Measurements from ENCODE around the gene VASH2.

Gene VASH2

DNA sequence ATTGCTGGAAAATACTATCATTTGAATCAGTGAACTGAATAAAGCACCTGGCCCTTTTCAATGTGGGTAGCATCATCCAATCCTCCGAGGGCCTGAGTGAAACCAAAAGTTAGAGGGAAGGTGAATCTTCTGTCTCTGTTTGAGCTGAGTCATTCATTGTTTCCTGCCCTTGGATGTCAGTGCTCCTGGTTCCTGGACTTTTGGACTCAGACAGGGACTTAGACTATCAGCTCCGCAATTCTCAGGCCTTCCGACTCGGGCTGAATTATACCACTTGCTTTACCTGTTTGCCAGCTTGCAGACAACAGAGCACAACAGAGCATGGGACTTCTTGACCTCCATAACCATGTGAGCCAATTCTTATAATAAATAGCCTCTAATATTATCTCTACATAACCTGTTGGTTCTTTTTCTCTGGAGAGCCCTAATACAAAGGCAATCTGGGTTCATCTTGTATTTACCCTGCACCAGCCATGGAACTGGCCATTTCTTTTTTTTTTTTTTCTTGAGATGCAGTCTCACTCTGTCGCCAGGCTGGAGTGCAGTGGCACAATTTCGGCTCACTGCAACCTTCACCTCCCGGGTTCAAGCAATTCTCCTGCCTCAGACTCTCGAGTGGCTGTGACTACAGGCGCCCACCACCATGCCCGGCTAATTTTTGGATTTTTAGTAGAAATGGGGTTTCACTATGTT is 19.2 kb upstream of the VASH2 start:
- no peak for DNase-seq (ENCODE audit: low read depth, low spot score)

DNA sequence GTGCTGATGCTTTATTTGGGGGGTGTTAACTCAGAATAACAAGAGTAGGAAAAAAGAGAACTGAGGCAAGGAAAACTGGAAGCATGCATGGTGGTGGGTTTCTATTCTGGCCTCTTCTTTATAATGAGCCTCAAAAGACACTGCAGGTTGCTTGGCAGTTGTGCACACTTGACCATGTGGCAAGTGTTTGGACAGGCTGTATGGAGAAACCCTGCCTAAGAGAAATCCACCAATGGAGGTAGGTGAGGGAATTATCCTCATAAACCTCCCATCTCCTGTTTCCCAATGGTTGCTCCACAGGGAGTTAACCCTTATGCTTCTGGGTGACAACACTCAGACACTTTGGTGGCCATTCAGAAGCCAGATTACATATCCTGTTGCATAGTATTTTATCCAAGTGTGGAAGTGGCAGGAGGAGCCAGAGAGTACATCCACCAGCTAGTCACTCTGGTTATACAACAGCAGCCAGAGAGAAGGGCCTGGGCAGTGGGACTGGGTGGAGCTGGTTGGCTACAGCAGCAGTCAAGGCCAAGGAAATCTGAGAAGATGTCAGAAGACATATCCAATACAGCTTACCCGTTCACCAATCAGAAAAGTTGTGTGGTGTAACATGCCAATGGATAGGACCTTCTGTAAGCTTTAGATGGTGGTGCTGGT is 16.4 kb upstream of the VASH2 start:
- DNase-seq (ENCODE audit: low read depth, low spot score), result no peak

DNA sequence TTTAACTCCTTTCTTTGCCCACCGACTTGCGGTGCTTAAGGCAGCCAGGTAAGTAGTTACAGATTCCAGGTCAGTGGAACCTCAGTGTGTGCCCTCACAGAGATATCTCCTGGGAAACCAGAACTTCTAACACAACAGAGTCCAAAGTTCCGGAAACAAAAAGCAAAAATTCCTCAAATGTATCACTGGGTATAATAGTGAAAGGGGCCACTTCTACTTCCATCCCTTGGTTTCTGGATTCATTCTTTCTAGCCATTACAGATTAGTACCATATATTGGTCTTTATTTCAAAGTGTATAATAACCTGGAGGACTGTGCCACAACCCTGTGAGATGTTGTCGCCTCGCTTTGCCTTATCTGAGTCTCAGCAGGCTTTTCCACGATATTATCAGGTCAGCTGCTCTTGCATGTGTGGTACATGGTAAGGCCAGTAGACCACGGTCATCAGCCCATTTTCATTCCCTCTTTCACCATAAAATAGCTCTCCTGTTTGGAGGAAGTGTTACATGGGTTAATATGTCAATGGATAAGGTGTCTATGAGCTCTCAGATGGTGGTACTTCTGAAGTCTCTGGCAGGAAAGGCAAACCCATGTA is 14.9 kb upstream of the VASH2 start:
- no peak for DNase-seq (ENCODE audit: low read depth, low spot score)

DNA sequence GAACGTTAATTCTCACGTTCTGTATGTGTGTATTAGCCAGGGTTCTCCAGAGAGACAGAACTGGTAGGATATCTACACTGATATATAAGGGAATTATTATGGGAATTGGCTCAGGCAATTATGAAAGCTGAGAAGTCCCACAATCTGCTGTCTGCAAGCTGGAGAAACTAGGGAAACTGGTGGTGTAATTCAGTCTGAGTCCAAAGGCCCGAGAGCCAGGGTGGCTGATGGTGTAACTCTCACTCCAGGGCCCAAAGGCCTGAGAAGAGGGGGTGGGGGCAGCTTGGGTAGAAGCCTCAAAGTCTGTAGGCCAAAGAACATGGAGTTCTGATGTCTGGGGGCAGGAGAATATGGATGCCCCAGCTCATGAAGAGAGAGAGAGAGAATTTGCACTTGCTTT is 13.3 kb upstream of the VASH2 start:
- DNase-seq (ENCODE audit: low read depth, low spot score), result no peak

DNA sequence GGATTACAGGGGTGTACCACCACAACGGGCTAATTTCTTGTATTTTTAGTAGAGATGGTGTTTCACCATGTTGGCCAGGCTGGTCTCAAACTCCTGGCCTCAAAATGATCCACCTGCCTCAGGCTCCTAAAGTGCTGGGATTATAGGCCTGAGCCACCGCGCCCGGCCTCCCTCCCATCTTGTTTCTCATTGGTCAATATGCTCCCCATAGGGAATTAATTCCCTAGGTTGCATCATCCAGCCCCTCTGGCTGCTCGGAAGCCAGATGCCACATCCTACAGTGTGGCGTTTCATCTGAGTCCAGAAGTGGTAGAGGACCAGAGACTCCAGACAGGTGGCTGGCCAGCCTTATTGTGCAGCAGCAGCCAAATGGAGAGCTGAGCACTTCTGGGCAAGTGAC is 11.5 kb upstream of the VASH2 start:
- DNase-seq (ENCODE audit: low read depth, low spot score), result no peak

DNA sequence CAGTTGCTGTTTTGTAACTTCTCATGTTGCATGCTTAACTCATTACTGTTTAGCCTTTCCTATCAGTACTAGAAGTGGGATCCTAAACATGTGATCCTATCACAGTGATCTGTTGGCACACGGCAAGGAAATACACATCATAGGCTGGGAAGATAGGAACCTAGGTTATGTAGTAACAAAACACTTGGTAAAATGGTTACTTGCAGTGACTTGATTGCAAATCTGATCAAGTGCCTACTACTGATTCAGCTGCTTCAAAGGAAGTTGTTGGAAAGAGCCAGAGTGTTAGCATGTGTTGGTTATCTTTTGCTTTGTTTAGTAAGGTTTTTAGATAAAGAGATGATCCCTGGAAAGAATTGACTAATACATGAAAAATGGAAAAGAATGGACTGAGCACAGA is 8.9 kb upstream of the VASH2 start:
- DNase-seq (ENCODE audit: low read depth, low spot score), result no peak

GRCh38 chr1:212942679-212943392 is 7.5 kb upstream of the VASH2 start:
- DNase-seq (ENCODE audit: low read depth, low spot score), result no peak

GRCh38 chr1:212943393-212943710 is 7.0 kb upstream of the VASH2 start:
- no peak for DNase-seq (ENCODE audit: low read depth, low spot score)

DNA sequence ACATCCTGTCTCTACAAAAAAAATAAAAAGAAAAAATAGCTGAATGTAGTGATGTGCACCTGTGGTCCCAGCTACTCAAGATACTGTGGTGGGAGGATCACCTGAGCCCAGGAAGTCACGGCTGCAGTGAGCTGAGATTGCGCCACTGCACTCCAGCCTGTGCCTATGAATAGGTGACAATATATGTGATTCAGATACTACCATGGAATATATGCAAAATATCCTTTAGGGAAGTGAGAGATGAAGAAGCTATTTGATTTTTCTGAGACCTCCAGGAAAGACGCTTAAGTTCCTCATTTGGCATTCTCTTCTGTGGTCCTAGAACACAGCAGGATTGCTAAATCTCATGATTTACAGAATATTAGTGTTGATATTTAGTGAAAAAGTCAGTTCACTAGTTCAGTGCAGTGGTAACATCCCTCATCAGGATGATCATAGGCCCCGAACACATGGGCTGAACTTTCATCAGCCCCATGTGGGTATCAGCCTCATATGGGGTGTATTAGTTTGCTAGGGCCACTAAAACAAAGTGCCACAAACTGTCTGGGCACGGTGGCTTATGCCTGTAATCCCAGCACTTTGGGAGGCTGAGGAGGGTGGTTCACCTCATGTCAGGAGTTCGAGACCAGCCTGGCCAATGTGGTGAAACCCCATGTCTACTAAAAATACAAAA is 6.0 kb upstream of the VASH2 start:
- no peak for DNase-seq (ENCODE audit: low read depth, low spot score)

DNA sequence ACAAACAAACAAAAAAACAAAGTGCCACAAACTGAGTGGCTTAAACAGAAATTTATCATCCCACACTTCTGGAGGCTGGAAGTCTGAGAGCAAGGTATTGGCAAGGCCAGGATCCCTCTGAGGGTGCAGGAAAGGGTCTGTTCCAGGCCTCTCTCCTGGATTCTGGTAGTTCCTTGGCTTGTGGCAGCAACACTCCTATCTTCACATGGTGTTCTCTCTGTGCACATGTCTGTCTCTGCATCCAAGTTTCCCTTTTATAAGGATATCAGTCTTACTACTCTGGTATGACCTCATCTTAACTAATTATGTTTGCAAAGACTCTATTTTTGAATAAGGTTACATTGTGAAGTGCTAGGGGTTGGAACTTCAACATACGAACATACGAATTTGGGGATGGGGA is 5.3 kb upstream of the VASH2 start:
- DNase-seq (ENCODE audit: low read depth, low spot score), result no peak

DNA sequence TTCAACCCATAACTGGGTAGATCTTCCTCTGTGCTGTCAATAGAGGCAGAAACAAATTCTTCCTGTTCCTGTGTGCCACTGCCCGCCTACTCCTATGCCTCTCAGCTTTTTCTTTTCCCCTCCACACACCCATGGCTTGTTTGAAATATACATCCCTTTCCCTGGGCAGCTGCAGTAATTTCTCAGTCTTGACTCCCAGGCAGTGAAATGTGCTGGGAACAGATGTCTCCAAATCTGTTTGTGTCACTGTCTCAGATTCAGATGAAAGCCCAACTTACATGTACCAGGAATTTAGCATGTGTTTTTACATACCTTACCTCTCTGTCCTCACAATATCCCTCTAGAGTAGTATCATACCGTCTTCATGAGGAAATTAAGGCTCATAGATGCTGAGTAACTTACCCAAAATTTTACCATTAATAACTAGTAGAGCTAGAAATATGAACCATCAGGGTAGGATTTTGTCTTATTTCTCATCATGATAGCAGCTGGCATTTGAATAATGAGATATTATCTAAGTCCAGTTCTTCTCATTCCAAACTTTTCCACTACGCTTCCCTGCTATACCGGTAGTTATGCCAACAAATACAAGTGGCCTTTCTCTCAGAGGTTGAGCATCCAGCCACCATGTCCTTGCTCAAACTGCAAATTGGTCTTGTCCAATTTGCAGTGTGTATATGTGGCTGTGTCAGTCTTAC is 4.7 kb upstream of the VASH2 start:
- DNase-seq (ENCODE audit: low read depth, low spot score), result no peak

DNA sequence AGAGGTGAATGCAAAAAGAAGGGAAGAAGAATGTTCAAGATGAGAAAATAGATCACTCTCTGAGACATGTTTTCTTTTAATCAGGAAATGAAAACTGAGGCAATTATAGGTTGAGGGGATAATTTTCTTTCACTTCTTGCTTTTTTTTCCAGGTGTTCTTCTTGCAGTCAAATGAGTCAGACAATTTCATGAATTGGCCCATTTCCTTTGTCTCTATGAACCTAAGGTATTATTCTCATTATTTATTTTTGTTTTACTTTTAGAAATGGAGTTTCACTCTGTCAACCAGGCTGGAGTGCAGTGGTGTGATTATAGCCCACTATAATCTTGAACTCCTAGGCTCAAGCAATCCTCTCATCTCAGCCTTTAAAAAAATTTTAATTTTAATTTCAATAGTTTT is 3.5 kb upstream of the VASH2 start:
- DNase-seq (ENCODE audit: low read depth, low spot score), result no peak

DNA sequence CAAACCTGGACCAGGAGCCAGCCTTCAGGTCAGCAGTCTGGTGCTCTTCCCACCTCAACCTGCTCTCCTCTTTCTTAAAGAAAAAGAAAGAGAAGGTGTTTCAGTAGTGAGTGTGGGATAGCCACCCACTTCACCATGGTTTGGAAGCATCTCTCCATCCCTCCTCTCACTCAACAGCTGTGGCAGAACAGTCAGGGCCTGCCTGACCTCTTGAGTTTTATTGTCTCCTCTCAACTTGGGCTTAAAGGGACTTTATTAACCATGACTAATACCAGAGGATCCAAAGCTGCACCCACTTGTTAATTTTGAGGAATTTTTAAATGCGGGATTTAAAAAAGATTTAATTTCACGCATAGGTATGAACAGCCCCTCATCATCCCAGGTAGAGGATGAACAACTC is 570 bp upstream of the VASH2 start:
- DNase-seq (ENCODE audit: low read depth, low spot score), result no peak

GRCh38 chr1:212951126-212951946 is 995 bp downstream of the VASH2 start:
- no peak for DNase-seq (ENCODE audit: low read depth, low spot score)

- no peak for DNase-seq (ENCODE audit: low read depth, low spot score)
Measured at GRCh38 chr1:212951947-212952640, 1.8 kb downstream of the VASH2 start.

- no peak for DNase-seq (ENCODE audit: low read depth, low spot score)
Measured at GRCh38 chr1:212952641-212952976, 2.3 kb downstream of the VASH2 start.

- DNase-seq (ENCODE audit: low read depth, low spot score), result no peak
Measured at GRCh38 chr1:212953321-212953720, 3.0 kb downstream of the VASH2 start.

DNA sequence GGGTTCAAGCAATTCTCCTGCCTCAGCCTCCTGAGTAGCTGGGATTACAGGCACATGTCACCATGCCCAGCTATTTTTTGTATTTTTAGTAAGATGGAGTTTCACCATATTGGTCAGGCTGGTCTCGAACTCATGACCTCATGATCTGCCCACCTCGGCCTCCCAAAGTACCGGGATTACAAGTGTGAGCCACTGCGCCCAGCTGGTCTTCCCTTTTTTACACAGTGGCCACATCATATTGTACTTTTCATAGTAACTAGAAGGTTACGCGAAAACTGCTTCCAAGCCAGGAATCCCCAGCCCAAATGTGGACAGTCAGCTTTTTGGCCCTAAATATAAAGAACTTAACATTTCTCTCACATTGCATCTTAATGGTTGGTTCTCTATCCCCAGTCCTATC is 4.2 kb downstream of the VASH2 start:
- no peak for DNase-seq (ENCODE audit: low read depth, low spot score)

- DNase-seq (ENCODE audit: low read depth, low spot score), result no peak
Measured at GRCh38 chr1:212955098-212955497, 4.8 kb downstream of the VASH2 start.

- DNase-seq (ENCODE audit: low read depth, low spot score), result no peak
Measured at GRCh38 chr1:212955961-212956620, 5.8 kb downstream of the VASH2 start.
